BE2C (cell line): Measurements from ENCODE around the gene SPATA16.
"Not testable (repeated sequence)": the region's sequence is repeated elsewhere in the genome, so short reads cannot be mapped to it uniquely, and the experiment has no call there.

ENCODE experiments used
- DNase-seq: peaks from one replicate; pipeline ENCODE4 v3.0.0-alpha.2; 2020
- H3K27me3 ChIP-seq: fragments of 250-450 bp; sonication (Bioruptor Pico); 2 replicates; pipeline ENCODE4 v1.5.1; 2020; ENCODE audit warnings: mild to moderate bottlenecking
- H3K36me3 ChIP-seq: fragments of 250-450 bp; sonication (Bioruptor Pico); 2 replicates; pipeline ENCODE4 v1.5.1; 2020; ENCODE audit warnings: mild to moderate bottlenecking
- H3K4me1 ChIP-seq: fragments of 250-450 bp; sonication (Bioruptor Pico); 2 replicates; pipeline ENCODE4 v1.5.1; 2020
- H3K4me3 ChIP-seq: 2 replicates; pipeline ENCODE4 v1.5.1; 2011; ENCODE audit warnings: low read depth, low read length
- H3K9me3 ChIP-seq: fragments of 250-450 bp; sonication (Bioruptor Pico); 2 replicates; pipeline ENCODE4 v1.5.1; 2020
- TF ChIP-seq, protein P1 (sequence below): IDR thresholded peaks from 2 replicates; pipeline ENCODE4 v1.5.1; 2012; ENCODE audit warnings: mild to moderate bottlenecking, low read depth, low read length

The SPATA16 gene

DNA sequence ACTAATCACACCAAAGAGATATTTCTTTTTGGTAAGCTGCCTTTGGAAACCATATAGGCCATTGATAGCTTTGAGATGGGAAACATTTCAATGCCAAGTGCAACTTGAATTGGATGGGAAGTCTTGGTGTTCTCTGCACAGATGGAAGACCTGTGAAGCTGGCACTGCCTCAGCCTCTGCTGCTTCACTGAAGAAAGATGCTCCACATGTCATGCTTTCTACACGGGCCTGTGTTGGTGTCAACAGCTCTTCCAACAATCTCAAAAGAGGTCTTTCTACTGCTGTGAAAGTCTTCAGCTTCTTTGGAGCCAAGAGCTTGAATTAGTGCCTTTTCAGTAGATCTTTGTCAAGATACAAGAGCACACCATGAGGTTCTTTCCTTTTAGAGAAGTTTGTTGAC, 169.0 kb downstream of the SPATA16 start:
- Histone ChIP-seq H3K9me3 (no peaks in the 10 kb centered on the region), H3K4me3 (no peak overlapping the region), H3K4me1 (no peaks in the 10 kb centered on the region), H3K27me3 (no peaks in the 10 kb centered on the region), H3K36me3 (no peaks in the 10 kb centered on the region)
- no peak for DNase-seq
- TF ChIP-seq, protein P1, sequence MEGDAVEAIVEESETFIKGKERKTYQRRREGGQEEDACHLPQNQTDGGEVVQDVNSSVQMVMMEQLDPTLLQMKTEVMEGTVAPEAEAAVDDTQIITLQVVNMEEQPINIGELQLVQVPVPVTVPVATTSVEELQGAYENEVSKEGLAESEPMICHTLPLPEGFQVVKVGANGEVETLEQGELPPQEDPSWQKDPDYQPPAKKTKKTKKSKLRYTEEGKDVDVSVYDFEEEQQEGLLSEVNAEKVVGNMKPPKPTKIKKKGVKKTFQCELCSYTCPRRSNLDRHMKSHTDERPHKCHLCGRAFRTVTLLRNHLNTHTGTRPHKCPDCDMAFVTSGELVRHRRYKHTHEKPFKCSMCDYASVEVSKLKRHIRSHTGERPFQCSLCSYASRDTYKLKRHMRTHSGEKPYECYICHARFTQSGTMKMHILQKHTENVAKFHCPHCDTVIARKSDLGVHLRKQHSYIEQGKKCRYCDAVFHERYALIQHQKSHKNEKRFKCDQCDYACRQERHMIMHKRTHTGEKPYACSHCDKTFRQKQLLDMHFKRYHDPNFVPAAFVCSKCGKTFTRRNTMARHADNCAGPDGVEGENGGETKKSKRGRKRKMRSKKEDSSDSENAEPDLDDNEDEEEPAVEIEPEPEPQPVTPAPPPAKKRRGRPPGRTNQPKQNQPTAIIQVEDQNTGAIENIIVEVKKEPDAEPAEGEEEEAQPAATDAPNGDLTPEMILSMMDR = no peak

DNA sequence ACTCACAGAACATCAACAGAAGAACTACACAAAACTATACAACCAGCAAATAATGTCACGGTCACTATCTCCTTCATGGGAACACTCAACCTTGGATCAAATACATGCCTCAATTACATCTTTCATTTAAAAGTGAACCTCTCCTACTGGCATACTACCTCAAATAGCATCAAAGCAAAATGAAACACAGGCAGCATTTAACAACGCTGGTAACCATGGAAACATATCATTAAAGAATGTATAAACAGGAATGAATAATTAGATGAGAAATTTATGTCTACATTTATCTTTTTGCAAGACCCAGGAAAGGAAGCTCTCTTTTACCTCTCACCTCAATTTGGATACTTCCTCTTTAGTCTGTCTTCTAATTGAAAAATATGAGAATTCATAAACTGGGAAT, 172.4 kb downstream of the SPATA16 start:
- H3K9me3 ChIP-seq = no peaks in the 10 kb centered on the region
- no peak for DNase-seq
- no peaks in the 10 kb centered on the region for H3K27me3 ChIP-seq
- no peaks in the 10 kb centered on the region for H3K36me3 ChIP-seq
- H3K4me1 ChIP-seq = no peaks in the 10 kb centered on the region
- TF ChIP-seq, protein P1 = no peak
- H3K4me3 ChIP-seq = no peak overlapping the region

DNA sequence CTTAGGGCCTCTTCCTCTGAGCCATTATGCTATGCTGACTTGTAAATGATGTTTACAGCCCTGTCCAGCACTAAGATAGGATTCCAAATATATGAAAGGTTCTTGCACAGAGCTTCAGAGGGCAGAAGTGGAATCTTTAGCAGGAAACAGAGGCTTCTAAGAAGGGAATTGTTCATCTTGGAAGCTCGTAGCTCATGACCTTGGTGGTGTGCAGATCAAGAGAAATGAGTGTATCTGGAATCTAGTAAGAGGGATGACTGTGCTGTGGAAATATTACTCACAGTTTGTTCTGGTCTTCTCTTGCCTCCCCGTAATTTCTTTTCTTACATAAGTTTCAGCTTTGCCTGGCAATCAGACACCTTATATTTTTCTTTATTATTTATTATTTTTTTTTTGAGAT, 175.8 kb downstream of the SPATA16 start:
- Histone ChIP-seq H3K4me3 (no peak overlapping the region), H3K36me3 (no peaks in the 10 kb centered on the region), H3K27me3 (no peaks in the 10 kb centered on the region), H3K9me3 (no peaks in the 10 kb centered on the region), H3K4me1 (no peaks in the 10 kb centered on the region)
- no peak for DNase-seq
- TF ChIP-seq, protein P1 = no peak

DNA sequence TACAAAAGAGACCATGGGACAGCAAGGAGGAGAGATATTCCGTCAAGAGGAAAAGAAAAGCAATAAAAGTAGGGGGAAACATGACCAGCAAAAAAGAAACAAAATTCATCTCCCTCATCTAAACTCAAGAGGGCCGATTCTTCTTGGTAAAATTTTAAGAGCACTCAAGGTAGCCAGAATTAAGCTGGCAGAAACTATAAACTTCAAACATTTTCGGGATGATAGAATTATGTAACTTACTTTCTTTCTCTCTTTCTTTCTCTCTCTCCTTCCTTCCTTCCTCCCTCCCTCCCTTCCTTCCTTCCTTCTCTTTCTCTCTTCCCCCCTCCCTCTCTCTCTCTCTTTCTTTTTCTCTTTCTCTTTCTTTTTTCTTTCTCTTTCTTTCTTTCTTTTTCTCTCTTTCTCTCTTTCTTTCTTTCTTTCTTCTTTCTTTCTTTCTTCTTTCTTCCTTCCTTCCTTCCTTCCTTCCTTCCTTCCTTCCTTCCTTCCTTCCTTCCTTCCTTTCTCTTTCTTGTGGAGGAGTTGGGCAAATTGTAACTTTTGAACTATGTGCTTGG, 180.3 kb downstream of the SPATA16 start:
- H3K9me3 ChIP-seq, H3K4me3 ChIP-seq, H3K36me3 ChIP-seq, H3K27me3 ChIP-seq, DNase-seq, H3K4me1 ChIP-seq: not testable (repeated sequence)

DNA sequence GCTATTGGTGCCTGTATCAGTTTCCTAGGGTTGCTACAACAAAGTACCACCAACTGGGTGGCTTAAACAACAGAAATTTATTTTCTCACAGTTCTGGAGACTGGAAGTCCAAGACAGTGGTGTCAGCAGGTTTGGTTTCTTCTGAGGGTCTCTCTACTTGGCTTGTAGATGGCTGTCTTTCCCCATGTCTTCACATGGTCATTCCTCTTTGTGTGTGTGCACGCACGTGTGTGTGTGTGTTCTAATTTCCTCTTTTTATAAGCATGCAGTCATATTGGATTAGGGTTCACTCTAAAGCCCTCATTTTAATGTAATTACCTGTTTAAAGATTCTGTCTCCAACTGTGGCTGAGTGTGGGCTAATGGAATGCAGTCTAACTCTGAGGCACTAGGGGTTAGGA, 182.5 kb downstream of the SPATA16 start:
- H3K36me3 ChIP-seq = no peaks in the 10 kb centered on the region
- H3K4me3 ChIP-seq = no peak overlapping the region
- no peaks in the 10 kb centered on the region for H3K27me3 ChIP-seq
- TF ChIP-seq, protein P1 = no peak
- no peaks in the 10 kb centered on the region for H3K4me1 ChIP-seq
- DNase-seq = no peak
- no peaks in the 10 kb centered on the region for H3K9me3 ChIP-seq

DNA sequence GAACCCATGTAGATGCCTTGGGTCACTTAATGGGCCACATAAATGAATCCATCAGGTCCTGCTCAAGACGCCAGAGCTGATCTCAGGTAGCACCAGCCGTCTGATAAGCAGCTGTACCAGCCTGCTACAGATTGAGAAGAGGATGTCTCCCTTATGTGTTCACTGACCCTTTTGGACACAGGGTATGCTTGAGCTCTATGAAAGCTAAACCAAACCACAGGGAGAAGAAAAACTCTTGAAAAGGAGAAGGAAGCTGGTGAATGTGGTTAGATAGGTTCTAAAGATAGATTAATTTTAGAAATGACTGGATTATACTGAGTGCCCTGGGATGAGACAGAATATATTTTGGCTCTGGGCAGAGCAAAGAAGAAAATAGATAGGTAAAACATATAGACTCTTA, 187.5 kb downstream of the SPATA16 start:
- no peak overlapping the region for H3K4me3 ChIP-seq
- no peak for DNase-seq
- no peaks in the 10 kb centered on the region for H3K36me3 ChIP-seq
- no peaks in the 10 kb centered on the region for H3K9me3 ChIP-seq
- H3K27me3 ChIP-seq = no peaks in the 10 kb centered on the region
- no peaks in the 10 kb centered on the region for H3K4me1 ChIP-seq
- TF ChIP-seq, protein P1 = no peak

DNA sequence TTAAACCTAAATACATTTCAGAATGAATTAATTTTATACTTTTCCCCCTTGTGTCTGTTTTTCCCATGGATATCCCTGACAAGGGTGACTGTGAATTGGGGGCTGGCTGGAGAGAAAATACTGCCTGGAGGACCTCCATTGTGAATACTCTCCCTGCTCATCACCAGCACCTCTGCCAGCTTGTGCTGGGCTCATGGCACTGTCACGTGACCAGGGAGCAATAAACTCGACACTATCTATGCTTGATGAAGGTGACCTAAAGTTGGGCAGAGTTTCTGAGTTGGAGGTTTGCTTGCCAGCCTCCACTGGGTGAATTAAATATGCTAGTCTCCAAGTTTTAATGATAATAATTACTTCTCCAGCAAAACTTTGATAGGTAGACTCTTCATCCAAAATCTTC, 189.5 kb downstream of the SPATA16 start:
- no peak for DNase-seq
- Histone ChIP-seq H3K4me1 (no peaks in the 10 kb centered on the region), H3K27me3 (no peaks in the 10 kb centered on the region), H3K36me3 (no peaks in the 10 kb centered on the region), H3K4me3 (no peak overlapping the region), H3K9me3 (no peaks in the 10 kb centered on the region; the same call in 1 of the 2 replicates)
- TF ChIP-seq, protein P1 = no peak
